SK-N-SH treated with all-trans-retinoic acid at 6 μM for 48 hours (cell line): ENCODE measurements around the gene CETP.
A peak's percentile ranks its signal among the peaks of the same experiment; 100 is the strongest.

Experiments used
- ATAC-seq: fragments of 200-7000 bp; cut with Tn5 transposase; 3 replicates; pipeline ENCODE4 v1.9.1; 2020; ENCODE audit warnings: mild to moderate bottlenecking, moderate library complexity
- ARNTL ChIP-seq: fragments of 450-650 bp; formaldehyde crosslinking; IDR thresholded peaks from 2 replicates; pipeline ENCODE4 v1.5.0; 2020; ENCODE audit warnings: low read depth, mild to moderate bottlenecking, moderate library complexity, borderline replicate concordance
- BACH2 ChIP-seq: fragments of 250-450 bp; sonication (Bioruptor Pico); IDR thresholded peaks from 2 replicates; pipeline ENCODE4 v1.9.0; 2021; ENCODE audit warnings: mild to moderate bottlenecking, borderline replicate concordance
- CSDC2 ChIP-seq: fragments of 250-450 bp; sonication (Bioruptor Pico); IDR thresholded peaks from 2 replicates; pipeline ENCODE4 v1.5.0; 2020; ENCODE audit warnings: mild to moderate bottlenecking, moderate library complexity
- ESRRG ChIP-seq: fragments of 250-450 bp; sonication (Bioruptor Pico); IDR thresholded peaks from 2 replicates; pipeline ENCODE4 v1.6.1; 2021; ENCODE audit warnings: mild to moderate bottlenecking
- GLIS3 ChIP-seq: fragments of 250-450 bp; sonication (Bioruptor Pico); IDR thresholded peaks from 2 replicates; pipeline ENCODE4 v1.5.0; 2020; ENCODE audit warnings: mild to moderate bottlenecking, moderate library complexity
- ISL1 ChIP-seq: fragments of 250-450 bp; sonication (Bioruptor Pico); IDR thresholded peaks from 2 replicates; pipeline ENCODE4 v2.1.2; 2022; ENCODE audit warnings: mild to moderate bottlenecking, moderate library complexity
- PPARA ChIP-seq: fragments of 250-450 bp; sonication (Bioruptor Pico); IDR thresholded peaks from 2 replicates; pipeline ENCODE4 v1.5.0; 2020; ENCODE audit warnings: mild to moderate bottlenecking, borderline replicate concordance
- RARB ChIP-seq: fragments of 250-450 bp; sonication (Bioruptor Pico); IDR thresholded peaks from 2 replicates; pipeline ENCODE4 v1.8.0; 2021; ENCODE audit warnings: mild to moderate bottlenecking, moderate library complexity
- SNAI2 ChIP-seq: fragments of 250-450 bp; sonication (Bioruptor Pico); IDR thresholded peaks from 2 replicates; pipeline ENCODE4 v1.5.0; 2020; ENCODE audit warnings: mild to moderate bottlenecking, moderate library complexity
- TCF4 ChIP-seq: fragments of 250-450 bp; sonication (Bioruptor Pico); IDR thresholded peaks from 2 replicates; pipeline ENCODE4 v1.8.0; 2021; ENCODE audit warnings: mild to moderate bottlenecking, moderate library complexity, borderline replicate concordance
- TOX ChIP-seq: fragments of 250-450 bp; sonication (Bioruptor Pico); IDR thresholded peaks from 2 replicates; pipeline ENCODE4 v1.8.0; 2021; ENCODE audit warnings: mild to moderate bottlenecking, moderate library complexity, borderline replicate concordance
- TSHZ2 ChIP-seq: fragments of 250-450 bp; sonication (Bioruptor Pico); IDR thresholded peaks from 2 replicates; pipeline ENCODE4 v1.5.0; 2020; ENCODE audit warnings: mild to moderate bottlenecking, moderate library complexity
- ZC3H10 ChIP-seq: fragments of 250-450 bp; sonication (Bioruptor Pico); IDR thresholded peaks from 2 replicates; pipeline ENCODE4 v1.5.1; 2021; ENCODE audit warnings: mild to moderate bottlenecking, moderate library complexity
- ZFP3 ChIP-seq: fragments of 250-450 bp; sonication (Bioruptor Pico); IDR thresholded peaks from 2 replicates; pipeline ENCODE4 v1.5.0; 2020; ENCODE audit warnings: mild to moderate bottlenecking, moderate library complexity
- ZFP30 ChIP-seq: fragments of 450-650 bp; formaldehyde crosslinking; IDR thresholded peaks from 2 replicates; pipeline ENCODE4 v1.5.0; 2022; ENCODE audit warnings: mild to moderate bottlenecking, moderate library complexity
- ZNF565 ChIP-seq: fragments of 450-650 bp; formaldehyde crosslinking; conservative IDR thresholded peaks from 2 replicates; pipeline ENCODE4 v1.5.0; 2020; ENCODE audit warnings: low read depth, mild to moderate bottlenecking, moderate library complexity
- ZNF70 ChIP-seq: fragments of 450-650 bp; formaldehyde crosslinking; IDR thresholded peaks from 2 replicates; pipeline ENCODE4 v1.5.0; 2020; ENCODE audit warnings: mild to moderate bottlenecking, moderate library complexity
- ZNF8 ChIP-seq: fragments of 450-650 bp; formaldehyde crosslinking; IDR thresholded peaks from 2 replicates; pipeline ENCODE4 v1.5.0; 2020; ENCODE audit warnings: mild to moderate bottlenecking, moderate library complexity
- TF ChIP-seq, protein P1 (sequence below): fragments of 250-450 bp; sonication (Bioruptor Pico); IDR thresholded peaks from 2 replicates; pipeline ENCODE4 v1.5.1; 2020; ENCODE audit warnings: low read depth, mild to moderate bottlenecking, moderate library complexity
- TF ChIP-seq, protein P2 (sequence below): fragments of 250-450 bp; sonication (Bioruptor Pico); IDR thresholded peaks from 2 replicates; pipeline ENCODE4 v1.8.0; 2020; ENCODE audit warnings: mild to moderate bottlenecking, moderate library complexity, borderline replicate concordance
- TF ChIP-seq, protein P3 (sequence below): fragments of 250-450 bp; sonication (Bioruptor Pico); IDR thresholded peaks from 2 replicates; pipeline ENCODE4 v1.8.0; 2021; ENCODE audit warnings: low read depth, mild to moderate bottlenecking, moderate library complexity, borderline replicate concordance
- TF ChIP-seq, protein P4 (sequence below): fragments of 250-450 bp; sonication (Bioruptor Pico); IDR thresholded peaks from 2 replicates; pipeline ENCODE4 v1.5.1; 2021; ENCODE audit warnings: mild to moderate bottlenecking, moderate library complexity

CETP gene

GRCh38 chr16:56967733-56968132 lies 6.0 kb downstream of the CETP start:
- no peak for ATAC-seq
- no peak for TF ChIP-seq TSHZ2
- TF ChIP-seq ZNF565 (CRISPR knock-in tag) = no peak
- TF ChIP-seq, all 23 proteins: peak for 0

- TF ChIP-seq CSDC2 (no peak), ZC3H10 (CRISPR knock-in tag) (no peak), ARNTL (CRISPR knock-in tag) (no peak), ESRRG (CRISPR knock-in tag) (no peak), GLIS3 (CRISPR knock-in tag) (no peak), PPARA (CRISPR knock-in tag) (no peak), BACH2 (CRISPR knock-in tag) (no peak), ZFP3 (CRISPR knock-in tag) (no peak), ZNF565 (CRISPR knock-in tag) (no peak), TOX (CRISPR knock-in tag) (no peak), TCF4 (CRISPR knock-in tag) (no peak), SNAI2 (CRISPR knock-in tag) (no peak), RARB (CRISPR knock-in tag) (no peak)
- TF ChIP-seq, protein P1, sequence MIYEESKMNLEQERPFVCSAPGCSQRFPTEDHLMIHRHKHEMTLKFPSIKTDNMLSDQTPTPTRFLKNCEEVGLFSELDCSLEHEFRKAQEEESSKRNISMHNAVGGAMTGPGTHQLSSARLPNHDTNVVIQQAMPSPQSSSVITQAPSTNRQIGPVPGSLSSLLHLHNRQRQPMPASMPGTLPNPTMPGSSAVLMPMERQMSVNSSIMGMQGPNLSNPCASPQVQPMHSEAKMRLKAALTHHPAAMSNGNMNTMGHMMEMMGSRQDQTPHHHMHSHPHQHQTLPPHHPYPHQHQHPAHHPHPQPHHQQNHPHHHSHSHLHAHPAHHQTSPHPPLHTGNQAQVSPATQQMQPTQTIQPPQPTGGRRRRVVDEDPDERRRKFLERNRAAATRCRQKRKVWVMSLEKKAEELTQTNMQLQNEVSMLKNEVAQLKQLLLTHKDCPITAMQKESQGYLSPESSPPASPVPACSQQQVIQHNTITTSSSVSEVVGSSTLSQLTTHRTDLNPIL = no peak
- TF ChIP-seq, protein P2, sequence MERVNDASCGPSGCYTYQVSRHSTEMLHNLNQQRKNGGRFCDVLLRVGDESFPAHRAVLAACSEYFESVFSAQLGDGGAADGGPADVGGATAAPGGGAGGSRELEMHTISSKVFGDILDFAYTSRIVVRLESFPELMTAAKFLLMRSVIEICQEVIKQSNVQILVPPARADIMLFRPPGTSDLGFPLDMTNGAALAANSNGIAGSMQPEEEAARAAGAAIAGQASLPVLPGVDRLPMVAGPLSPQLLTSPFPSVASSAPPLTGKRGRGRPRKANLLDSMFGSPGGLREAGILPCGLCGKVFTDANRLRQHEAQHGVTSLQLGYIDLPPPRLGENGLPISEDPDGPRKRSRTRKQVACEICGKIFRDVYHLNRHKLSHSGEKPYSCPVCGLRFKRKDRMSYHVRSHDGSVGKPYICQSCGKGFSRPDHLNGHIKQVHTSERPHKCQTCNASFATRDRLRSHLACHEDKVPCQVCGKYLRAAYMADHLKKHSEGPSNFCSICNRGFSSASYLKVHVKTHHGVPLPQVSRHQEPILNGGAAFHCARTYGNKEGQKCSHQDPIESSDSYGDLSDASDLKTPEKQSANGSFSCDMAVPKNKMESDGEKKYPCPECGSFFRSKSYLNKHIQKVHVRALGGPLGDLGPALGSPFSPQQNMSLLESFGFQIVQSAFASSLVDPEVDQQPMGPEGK (CRISPR knock-in tag) = no peak
- ATAC-seq = no peak
Measured at GRCh38 chr16:56969769-56970168, 8.0 kb downstream of the CETP start.

DNA sequence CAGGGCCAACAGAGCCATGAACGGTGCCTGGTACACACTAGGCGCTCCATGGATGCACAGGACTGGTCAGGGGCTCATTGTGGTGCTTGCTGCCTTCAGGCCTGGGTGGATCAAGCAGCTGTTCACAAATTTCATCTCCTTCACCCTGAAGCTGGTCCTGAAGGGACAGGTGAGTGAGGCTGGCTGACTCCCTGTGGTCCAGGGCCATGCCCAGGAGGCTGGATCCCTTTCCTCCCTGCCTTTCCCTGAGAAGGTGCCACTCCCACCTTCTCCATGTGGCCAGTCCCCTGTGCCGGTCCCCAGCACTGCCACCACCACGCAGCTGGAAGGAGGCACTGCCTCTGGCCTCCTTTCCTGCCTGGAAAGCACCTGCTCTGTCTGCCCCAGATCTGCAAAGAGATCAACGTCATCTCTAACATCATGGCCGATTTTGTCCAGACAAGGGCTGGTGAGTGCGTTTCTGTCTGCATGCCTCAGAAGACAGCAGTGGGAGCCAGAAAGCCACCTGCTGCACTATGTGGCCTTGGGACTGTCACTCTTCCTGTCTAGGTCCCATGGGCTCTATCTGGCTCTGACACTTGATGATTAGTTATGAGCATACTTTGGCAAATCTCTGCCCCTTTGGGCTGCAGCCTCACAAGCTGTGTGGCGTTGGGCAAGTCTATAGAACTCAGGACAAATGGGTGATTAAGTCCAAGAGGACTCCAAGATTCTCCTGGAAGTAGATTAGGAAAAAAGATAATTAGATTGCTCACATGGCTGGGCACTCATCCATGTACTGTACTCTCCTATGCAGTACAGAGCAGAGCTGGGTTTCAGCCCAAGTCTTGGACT lies 9.4 kb downstream of the CETP start:
- peak; percentile 73 for ATAC-seq
- TF ChIP-seq ISL1 (CRISPR knock-in tag) (no peak), SNAI2 (CRISPR knock-in tag) (no peak), TOX (CRISPR knock-in tag) (no peak), TSHZ2 (no peak), CSDC2 (no peak), GLIS3 (CRISPR knock-in tag) (no peak), ZFP30 (CRISPR knock-in tag) (no peak), ESRRG (CRISPR knock-in tag) (no peak), ZC3H10 (CRISPR knock-in tag) (no peak), ZNF70 (CRISPR knock-in tag) (no peak), ARNTL (CRISPR knock-in tag) (no peak), ZFP3 (CRISPR knock-in tag) (no peak), ZNF8 (CRISPR knock-in tag) (no peak)
- TF ChIP-seq, protein P3, sequence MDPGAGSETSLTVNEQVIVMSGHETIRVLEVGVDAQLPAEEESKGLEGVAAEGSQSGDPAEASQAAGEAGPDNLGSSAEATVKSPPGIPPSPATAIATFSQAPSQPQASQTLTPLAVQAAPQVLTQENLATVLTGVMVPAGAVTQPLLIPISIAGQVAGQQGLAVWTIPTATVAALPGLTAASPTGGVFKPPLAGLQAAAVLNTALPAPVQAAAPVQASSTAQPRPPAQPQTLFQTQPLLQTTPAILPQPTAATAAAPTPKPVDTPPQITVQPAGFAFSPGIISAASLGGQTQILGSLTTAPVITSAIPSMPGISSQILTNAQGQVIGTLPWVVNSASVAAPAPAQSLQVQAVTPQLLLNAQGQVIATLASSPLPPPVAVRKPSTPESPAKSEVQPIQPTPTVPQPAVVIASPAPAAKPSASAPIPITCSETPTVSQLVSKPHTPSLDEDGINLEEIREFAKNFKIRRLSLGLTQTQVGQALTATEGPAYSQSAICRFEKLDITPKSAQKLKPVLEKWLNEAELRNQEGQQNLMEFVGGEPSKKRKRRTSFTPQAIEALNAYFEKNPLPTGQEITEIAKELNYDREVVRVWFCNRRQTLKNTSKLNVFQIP (CRISPR knock-in tag) = no peak
- TF ChIP-seq, protein P4, sequence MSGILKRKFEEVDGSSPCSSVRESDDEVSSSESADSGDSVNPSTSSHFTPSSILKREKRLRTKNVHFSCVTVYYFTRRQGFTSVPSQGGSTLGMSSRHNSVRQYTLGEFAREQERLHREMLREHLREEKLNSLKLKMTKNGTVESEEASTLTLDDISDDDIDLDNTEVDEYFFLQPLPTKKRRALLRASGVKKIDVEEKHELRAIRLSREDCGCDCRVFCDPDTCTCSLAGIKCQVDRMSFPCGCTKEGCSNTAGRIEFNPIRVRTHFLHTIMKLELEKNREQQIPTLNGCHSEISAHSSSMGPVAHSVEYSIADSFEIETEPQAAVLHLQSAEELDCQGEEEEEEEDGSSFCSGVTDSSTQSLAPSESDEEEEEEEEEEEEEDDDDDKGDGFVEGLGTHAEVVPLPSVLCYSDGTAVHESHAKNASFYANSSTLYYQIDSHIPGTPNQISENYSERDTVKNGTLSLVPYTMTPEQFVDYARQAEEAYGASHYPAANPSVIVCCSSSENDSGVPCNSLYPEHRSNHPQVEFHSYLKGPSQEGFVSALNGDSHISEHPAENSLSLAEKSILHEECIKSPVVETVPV (CRISPR knock-in tag) = no peak
- TF ChIP-seq, all 23 proteins: peak for 0
